OCI-LY7 (cell line): ENCODE results near the gene HPCAL4. TPM values are rescaled to one million over a fixed set of nuclear protein-coding genes. Genes with fewer than 3 reads are reported as not detected.

Experiments
- BruUV-seq: library from RNA; stranded (reverse); fragments of 400-500 nt; replicated peaks from 2 replicates; lab custom pipeline; 2021; lab: Mats Ljungman, UMichigan
- CTCF ChIA-PET: fragments of 300-600 bp; sonication (Branson Sonifier 250); formaldehyde crosslinking; loops from one replicate; lab custom pipeline; 2022; ENCODE audit warnings: antibody characterized with exemption; ENCODE audit not compliant: unreplicated experiment; lab: Charles Lee
- POLR2A ChIA-PET: fragments of 300-600 bp; sonication (Branson Sonifier 250); formaldehyde crosslinking; loops from one replicate; lab custom pipeline; 2022; ENCODE audit warnings: antibody characterized with exemption; lab: Charles Lee
- DNase-seq: peaks from one replicate; pipeline ENCODE4 v3.0.0-alpha.2; 2015; ENCODE audit warnings: low spot score
- H2AFZ ChIP-seq: fragments of 200-600 bp; sonication (generic), shearing (Covaris generic); 2 replicates; pipeline ENCODE4 v1.6.1; 2014; ENCODE audit warnings: mild to moderate bottlenecking, antibody characterized with exemption, low read length, moderate library complexity
- H3K27ac ChIP-seq: fragments of 200-600 bp; sonication (generic); 2 replicates; pipeline ENCODE4 v1.5.1; 2014; ENCODE audit warnings: mixed run types, low read depth, mild to moderate bottlenecking, moderate library complexity, low read length, inconsistent platforms; ENCODE audit not compliant: poor library complexity, severe bottlenecking
- H3K36me3 ChIP-seq: fragments of 200-600 bp; sonication (generic); 2 replicates; pipeline ENCODE4 v1.6.1; 2014; ENCODE audit warnings: mild to moderate bottlenecking, antibody characterized with exemption, low read length, moderate library complexity, mixed read lengths; ENCODE audit not compliant: insufficient read depth
- H3K4me1 ChIP-seq: fragments of 200-600 bp; sonication (generic); 2 replicates; pipeline ENCODE4 v1.5.1; 2014; ENCODE audit warnings: mild to moderate bottlenecking, low read length; ENCODE audit not compliant: insufficient read depth, poor library complexity, severe bottlenecking
- H3K4me2 ChIP-seq: fragments of 200-600 bp; sonication (generic); 2 replicates; pipeline ENCODE4 v1.6.1; 2014; ENCODE audit warnings: mild to moderate bottlenecking, low read length
- H3K4me3 ChIP-seq: fragments of 200-600 bp; sonication (generic); 2 replicates; pipeline ENCODE4 v1.5.1; 2014; ENCODE audit warnings: mild to moderate bottlenecking, low read depth, low read length; ENCODE audit not compliant: poor library complexity, severe bottlenecking
- H3K79me2 ChIP-seq: fragments of 200-600 bp; sonication (generic); 2 replicates; pipeline ENCODE4 v1.6.1; 2016; ENCODE audit warnings: low read depth, mild to moderate bottlenecking, low read length, moderate library complexity, mixed read lengths; ENCODE audit not compliant: insufficient read depth
- H3K9me2 ChIP-seq: fragments of 200-600 bp; sonication (generic); 2 replicates; pipeline ENCODE4 v1.6.1; 2016; ENCODE audit warnings: mild to moderate bottlenecking, low read length, mixed read lengths; ENCODE audit not compliant: insufficient read depth
- H3K9me3 ChIP-seq: fragments of 200-600 bp; sonication (generic); 2 replicates; pipeline ENCODE4 v1.6.1; 2014; ENCODE audit warnings: mild to moderate bottlenecking, mixed run types, low read length, mixed read lengths
- H4K20me1 ChIP-seq: fragments of 200-600 bp; sonication (generic); 2 replicates; pipeline ENCODE4 v1.6.1; 2014; ENCODE audit warnings: mild to moderate bottlenecking, antibody characterized with exemption, low read length, moderate library complexity, mixed read lengths; ENCODE audit not compliant: insufficient read depth
- CTCF ChIP-seq: fragments of 200-600 bp; sonication (generic); conservative IDR thresholded peaks from 2 replicates; pipeline ENCODE4 v1.5.1; 2014; ENCODE audit warnings: mild to moderate bottlenecking, antibody characterized with exemption, low read length, moderate library complexity, mixed read lengths
- EZH2phosphoT487 ChIP-seq: fragments of 200-600 bp; sonication (generic); IDR thresholded peaks from 2 replicates; pipeline ENCODE4 v1.6.1; 2018; ENCODE audit warnings: low read depth, borderline replicate concordance, mild to moderate bottlenecking, mixed run types, antibody characterized with exemption, low read length, moderate library complexity, mixed read lengths
- intact Hi-C: fragments of 100-400 bp; cut with micrococcal nuclease; formaldehyde crosslinking; loops from one replicate; pipeline ENCODE4 v1.10.0; 2022; ENCODE audit not compliant: unreplicated experiment
- total RNA-seq, 2 experiments: library from RNA; depleted of rRNA in 1 of 2; stranded (reverse); fragments of >200 nt in 1 of 2; shearing (Covaris generic) in 1 of 2; gene quantifications; 2 replicates each; pipeline ENCODE4 v1.2.3, GENCODE V29; 2014 to 2022

The HPCAL4 gene
- total RNA-seq, 2 experiments from 2014 or later = not detected

- POLR2A ChIA-PET = no interaction called here
These were observed 23.1 kb downstream of the HPCAL4 start for GRCh38 chr1:39668111-39668510.

GRCh38 chr1:39666772-39667171 lies 24.5 kb downstream of the HPCAL4 start:
- Histone ChIP-seq H3K9me2 (no peaks in the 10 kb centered on the region), H3K79me2 (no peaks in the 10 kb centered on the region), H3K4me2 (no peak overlapping the region), H3K4me1 (no peaks in the 10 kb centered on the region), H3K36me3 (no peaks in the 10 kb centered on the region), H3K4me3 (no peak overlapping the region), H3K27ac (no peak overlapping the region), H2AFZ (no peak overlapping the region), H3K9me3 (no peaks in the 10 kb centered on the region), H4K20me1 (no peaks in the 10 kb centered on the region)
- intact Hi-C loops = no loop called here
- TF ChIP-seq EZH2phosphoT487 (no peak), CTCF (no peak)
- BruUV-seq = no TSS peak
- POLR2A ChIA-PET = interaction anchor here (0.7 kb wide), 1 partner anchor 29 kb away, joined by 3 read pairs; no protein-coding TSS in a partner anchor
- CTCF ChIA-PET = no interaction called here
- DNase-seq = no peak

More at GRCh38 chr1:39668111-39668510, 23.1 kb downstream of the HPCAL4 start:
- CTCF ChIA-PET = no interaction called here
- no peaks in the 10 kb centered on the region for H3K79me2 ChIP-seq
- H3K4me2 ChIP-seq = no peak overlapping the region
- no peak overlapping the region for H2AFZ ChIP-seq
- no peaks in the 10 kb centered on the region for H4K20me1 ChIP-seq
- H3K4me3 ChIP-seq = no peak overlapping the region
- H3K9me2 ChIP-seq = no peaks in the 10 kb centered on the region
- no peak for TF ChIP-seq CTCF
- TF ChIP-seq EZH2phosphoT487 = no peak
- intact Hi-C loops = no loop called here
- H3K27ac ChIP-seq = no peak overlapping the region
- DNase-seq = no peak
- no peaks in the 10 kb centered on the region for H3K9me3 ChIP-seq
- no TSS peak for BruUV-seq
- H3K36me3 ChIP-seq = no peaks in the 10 kb centered on the region
- no peaks in the 10 kb centered on the region for H3K4me1 ChIP-seq

- Histone ChIP-seq H3K9me2 (no peaks in the 10 kb centered on the region), H4K20me1 (no peaks in the 10 kb centered on the region), H3K4me2 (no peak overlapping the region), H2AFZ (no peak overlapping the region), H3K4me3 (no peak overlapping the region), H3K79me2 (no peaks in the 10 kb centered on the region), H3K36me3 (no peaks in the 10 kb centered on the region), H3K9me3 (no peaks in the 10 kb centered on the region), H3K27ac (no peak overlapping the region), H3K4me1 (no peaks in the 10 kb centered on the region)
- DNase-seq = no peak
- ChIA-PET CTCF (no interaction called here), POLR2A (no interaction called here)
- intact Hi-C loops = no loop called here
- TF ChIP-seq CTCF (no peak), EZH2phosphoT487 (no peak)
- BruUV-seq = no TSS peak
These were observed 27.7 kb downstream of the HPCAL4 start for GRCh38 chr1:39663559-39663958.
